ENCODE data around the gene PLCG1.

GRCh38 chr20:41175201-41175651 lies 37.9 kb downstream of the PLCG1 start:
- no peak for TF ChIP-seq TAF1 (IDR thresholded peaks at IDR 0.05; ENCODE audit: low read depth)
- no peak for TF ChIP-seq CTCF (IDR thresholded peaks at IDR 0.05; ENCODE audit: poor library complexity, severe bottlenecking)
- no peak for TF ChIP-seq SMC3 (conservative IDR thresholded peaks at IDR 0.05; ENCODE audit: poor library complexity)
- TF ChIP-seq EZH2 (IDR thresholded peaks at IDR 0.05; ENCODE audit: borderline replicate concordance, insufficient read depth, low read length, poor library complexity, severe bottlenecking) = no peak
- no peak for TF ChIP-seq MXI1 (conservative IDR thresholded peaks at IDR 0.05; ENCODE audit: poor library complexity, severe bottlenecking)
- no peak for TF ChIP-seq EP300 (conservative IDR thresholded peaks at IDR 0.05; ENCODE audit: poor library complexity, severe bottlenecking)
- no peak for TF ChIP-seq REST (IDR thresholded peaks at IDR 0.05; ENCODE audit: borderline replicate concordance)
- TF ChIP-seq POLR2AphosphoS5 (IDR thresholded peaks at IDR 0.05) = no peak
- no peak for TF ChIP-seq RAD21 (conservative IDR thresholded peaks at IDR 0.05)

All from neural cell (in vitro differentiated cells).